Kidney epithelial cell (primary cell): ENCODE data around the gene TMEM18. TPM values are rescaled to one million over a fixed set of nuclear protein-coding genes. Genes with fewer than 3 reads are reported as not detected.
A peak's percentile ranks its signal among the peaks of the same experiment; 100 is the strongest.

Experiments
- DNase-seq: peaks from one replicate; pipeline ENCODE4 v3.0.0-alpha.2; 2010; ENCODE audit warnings: low read depth
- H3K27me3 ChIP-seq: 2 replicates; pipeline ENCODE4 v1.6.0; 2011; ENCODE audit warnings: low read length; ENCODE audit not compliant: control insufficient read depth, insufficient read depth
- H3K36me3 ChIP-seq: 2 replicates; pipeline ENCODE4 v1.5.1; 2011; ENCODE audit warnings: low read length; ENCODE audit not compliant: control insufficient read depth, insufficient read depth
- H3K4me3 ChIP-seq: 2 replicates; pipeline ENCODE4 v1.5.1; 2011; ENCODE audit warnings: low read depth, mild to moderate bottlenecking, control low read depth, low read length
- total RNA-seq: library from RNA; depleted of rRNA; stranded (reverse); fragments of >200 nt; gene quantifications from 2 replicates; pipeline ENCODE4 v1.2.3, GENCODE V29; 2015
- TF ChIP-seq, protein P1 (sequence below): IDR thresholded peaks from 2 replicates; pipeline ENCODE4 v1.5.1; 2011; ENCODE audit warnings: mild to moderate bottlenecking, moderate library complexity, low read length, control low read depth, inconsistent platforms; ENCODE audit not compliant: insufficient read depth, poor library complexity, severe bottlenecking

TMEM18 gene
- total RNA-seq, 1 donor from 2014 or later, result 37.1 TPM

- TF ChIP-seq, protein P1, sequence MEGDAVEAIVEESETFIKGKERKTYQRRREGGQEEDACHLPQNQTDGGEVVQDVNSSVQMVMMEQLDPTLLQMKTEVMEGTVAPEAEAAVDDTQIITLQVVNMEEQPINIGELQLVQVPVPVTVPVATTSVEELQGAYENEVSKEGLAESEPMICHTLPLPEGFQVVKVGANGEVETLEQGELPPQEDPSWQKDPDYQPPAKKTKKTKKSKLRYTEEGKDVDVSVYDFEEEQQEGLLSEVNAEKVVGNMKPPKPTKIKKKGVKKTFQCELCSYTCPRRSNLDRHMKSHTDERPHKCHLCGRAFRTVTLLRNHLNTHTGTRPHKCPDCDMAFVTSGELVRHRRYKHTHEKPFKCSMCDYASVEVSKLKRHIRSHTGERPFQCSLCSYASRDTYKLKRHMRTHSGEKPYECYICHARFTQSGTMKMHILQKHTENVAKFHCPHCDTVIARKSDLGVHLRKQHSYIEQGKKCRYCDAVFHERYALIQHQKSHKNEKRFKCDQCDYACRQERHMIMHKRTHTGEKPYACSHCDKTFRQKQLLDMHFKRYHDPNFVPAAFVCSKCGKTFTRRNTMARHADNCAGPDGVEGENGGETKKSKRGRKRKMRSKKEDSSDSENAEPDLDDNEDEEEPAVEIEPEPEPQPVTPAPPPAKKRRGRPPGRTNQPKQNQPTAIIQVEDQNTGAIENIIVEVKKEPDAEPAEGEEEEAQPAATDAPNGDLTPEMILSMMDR, result no peak
- no peaks in the 10 kb centered on the region for H3K27me3 ChIP-seq
- no peaks in the 10 kb centered on the region for H3K36me3 ChIP-seq
- DNase-seq, result no peak
- H3K4me3 ChIP-seq, result peak overlapping the region; percentile 11
Measured at GRCh38 chr2:620004-620403, 57.2 kb downstream of the TMEM18 start.

DNA sequence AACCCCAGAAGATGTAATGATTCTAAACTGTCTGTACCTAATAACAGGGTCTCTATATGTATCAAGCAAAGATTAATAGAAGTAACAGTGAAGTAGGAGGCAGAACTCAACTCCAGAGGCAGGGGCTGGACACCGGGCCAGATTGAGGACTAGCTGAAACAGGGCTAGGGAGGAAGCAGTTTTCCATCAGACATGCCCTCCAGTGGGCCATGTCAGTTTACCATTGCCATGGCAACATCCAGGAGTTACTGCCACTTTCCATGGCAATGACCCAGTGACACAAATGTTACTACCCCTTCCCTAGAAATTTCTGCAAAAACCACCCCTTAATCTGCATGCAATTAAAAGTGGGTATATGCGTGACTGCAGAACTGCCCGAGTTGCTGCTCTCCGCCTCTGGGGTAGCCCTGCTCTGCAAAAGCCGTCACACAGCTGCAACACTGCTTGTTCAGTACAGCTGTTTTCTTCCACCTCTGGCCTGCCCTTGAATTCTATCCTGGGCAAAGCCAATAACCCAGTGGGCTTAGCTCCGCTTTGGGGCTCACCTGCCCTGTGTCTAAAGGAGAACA, 58.7 kb downstream of the TMEM18 start:
- Histone ChIP-seq H3K27me3 (no peaks in the 10 kb centered on the region), H3K4me3 (no peak overlapping the region), H3K36me3 (no peaks in the 10 kb centered on the region)
- DNase-seq, result no peak
- TF ChIP-seq, protein P1, result no peak

DNA sequence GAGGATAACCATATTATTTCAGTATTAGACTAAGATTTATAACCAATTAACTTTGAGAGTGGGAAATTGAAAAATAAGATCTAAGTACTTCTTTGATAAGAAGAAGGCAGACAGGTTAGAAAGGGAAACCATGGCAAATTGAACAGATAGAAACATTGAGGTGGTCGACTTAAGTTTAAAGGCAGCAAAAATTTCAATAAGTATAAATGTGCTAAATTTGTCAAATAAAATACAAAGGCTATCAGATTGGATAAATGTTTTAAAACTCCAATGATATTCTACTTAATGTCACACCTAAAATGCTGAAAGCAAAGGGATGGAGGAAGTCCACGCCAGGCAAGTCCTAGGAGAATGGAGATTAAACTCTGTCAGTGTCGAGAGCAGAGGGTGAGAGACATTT, 59.2 kb downstream of the TMEM18 start:
- DNase-seq, result no peak
- TF ChIP-seq, protein P1, result no peak

More for the DNA sequence above, 59.2 kb downstream of the TMEM18 start:
- H3K4me3 ChIP-seq, result no peak overlapping the region
- H3K36me3 ChIP-seq, result no peaks in the 10 kb centered on the region
- H3K27me3 ChIP-seq, result no peaks in the 10 kb centered on the region
